HL-60 (cell line): Measurements from ENCODE around the gene LRRC8E.

Source experiments
- GABPA ChIP-seq: IDR thresholded peaks from 2 replicates; pipeline ENCODE4 v1.6.1; 2012; ENCODE audit warnings: low read depth
- TF ChIP-seq, protein P1 (sequence below): IDR thresholded peaks from one replicate; pipeline ENCODE4 v1.5.1; 2011; ENCODE audit warnings: low read length, control low read depth, inconsistent platforms; ENCODE audit not compliant: insufficient read depth
- TF ChIP-seq, protein P2 (sequence below): IDR thresholded peaks from 2 replicates; pipeline ENCODE4 v1.6.1; 2012; ENCODE audit warnings: low read depth; ENCODE audit not compliant: insufficient replicate concordance

DNA sequence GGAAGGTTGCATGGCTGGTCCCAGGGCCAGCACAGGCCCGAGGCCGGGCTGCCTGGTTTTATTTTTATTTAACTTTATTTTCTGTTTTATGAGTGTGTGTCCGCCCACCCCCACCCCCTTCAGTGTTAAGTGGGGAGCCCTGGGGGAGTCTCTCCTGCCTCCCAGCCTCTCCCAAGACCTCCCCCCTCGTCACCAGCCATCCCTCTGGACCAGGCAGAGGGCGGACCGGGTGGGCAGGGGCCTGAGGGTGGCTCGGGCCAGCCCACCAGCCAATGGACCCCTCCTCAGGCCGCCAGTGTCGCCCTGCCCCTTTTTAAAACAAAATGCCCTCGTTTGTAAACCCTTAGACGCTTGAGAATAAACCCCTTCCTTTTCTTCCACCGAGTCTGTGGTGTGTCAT lies 25.8 kb downstream of the LRRC8E start:
- TF ChIP-seq, protein P1, sequence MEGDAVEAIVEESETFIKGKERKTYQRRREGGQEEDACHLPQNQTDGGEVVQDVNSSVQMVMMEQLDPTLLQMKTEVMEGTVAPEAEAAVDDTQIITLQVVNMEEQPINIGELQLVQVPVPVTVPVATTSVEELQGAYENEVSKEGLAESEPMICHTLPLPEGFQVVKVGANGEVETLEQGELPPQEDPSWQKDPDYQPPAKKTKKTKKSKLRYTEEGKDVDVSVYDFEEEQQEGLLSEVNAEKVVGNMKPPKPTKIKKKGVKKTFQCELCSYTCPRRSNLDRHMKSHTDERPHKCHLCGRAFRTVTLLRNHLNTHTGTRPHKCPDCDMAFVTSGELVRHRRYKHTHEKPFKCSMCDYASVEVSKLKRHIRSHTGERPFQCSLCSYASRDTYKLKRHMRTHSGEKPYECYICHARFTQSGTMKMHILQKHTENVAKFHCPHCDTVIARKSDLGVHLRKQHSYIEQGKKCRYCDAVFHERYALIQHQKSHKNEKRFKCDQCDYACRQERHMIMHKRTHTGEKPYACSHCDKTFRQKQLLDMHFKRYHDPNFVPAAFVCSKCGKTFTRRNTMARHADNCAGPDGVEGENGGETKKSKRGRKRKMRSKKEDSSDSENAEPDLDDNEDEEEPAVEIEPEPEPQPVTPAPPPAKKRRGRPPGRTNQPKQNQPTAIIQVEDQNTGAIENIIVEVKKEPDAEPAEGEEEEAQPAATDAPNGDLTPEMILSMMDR, result no peak
- TF ChIP-seq, protein P2, sequence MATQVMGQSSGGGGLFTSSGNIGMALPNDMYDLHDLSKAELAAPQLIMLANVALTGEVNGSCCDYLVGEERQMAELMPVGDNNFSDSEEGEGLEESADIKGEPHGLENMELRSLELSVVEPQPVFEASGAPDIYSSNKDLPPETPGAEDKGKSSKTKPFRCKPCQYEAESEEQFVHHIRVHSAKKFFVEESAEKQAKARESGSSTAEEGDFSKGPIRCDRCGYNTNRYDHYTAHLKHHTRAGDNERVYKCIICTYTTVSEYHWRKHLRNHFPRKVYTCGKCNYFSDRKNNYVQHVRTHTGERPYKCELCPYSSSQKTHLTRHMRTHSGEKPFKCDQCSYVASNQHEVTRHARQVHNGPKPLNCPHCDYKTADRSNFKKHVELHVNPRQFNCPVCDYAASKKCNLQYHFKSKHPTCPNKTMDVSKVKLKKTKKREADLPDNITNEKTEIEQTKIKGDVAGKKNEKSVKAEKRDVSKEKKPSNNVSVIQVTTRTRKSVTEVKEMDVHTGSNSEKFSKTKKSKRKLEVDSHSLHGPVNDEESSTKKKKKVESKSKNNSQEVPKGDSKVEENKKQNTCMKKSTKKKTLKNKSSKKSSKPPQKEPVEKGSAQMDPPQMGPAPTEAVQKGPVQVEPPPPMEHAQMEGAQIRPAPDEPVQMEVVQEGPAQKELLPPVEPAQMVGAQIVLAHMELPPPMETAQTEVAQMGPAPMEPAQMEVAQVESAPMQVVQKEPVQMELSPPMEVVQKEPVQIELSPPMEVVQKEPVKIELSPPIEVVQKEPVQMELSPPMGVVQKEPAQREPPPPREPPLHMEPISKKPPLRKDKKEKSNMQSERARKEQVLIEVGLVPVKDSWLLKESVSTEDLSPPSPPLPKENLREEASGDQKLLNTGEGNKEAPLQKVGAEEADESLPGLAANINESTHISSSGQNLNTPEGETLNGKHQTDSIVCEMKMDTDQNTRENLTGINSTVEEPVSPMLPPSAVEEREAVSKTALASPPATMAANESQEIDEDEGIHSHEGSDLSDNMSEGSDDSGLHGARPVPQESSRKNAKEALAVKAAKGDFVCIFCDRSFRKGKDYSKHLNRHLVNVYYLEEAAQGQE, result no peak
- no peak for TF ChIP-seq GABPA
